GM23248 (cell line): ENCODE results near the gene RICTOR. TPM values are rescaled to one million over a fixed set of nuclear protein-coding genes. Genes with fewer than 3 reads are reported as not detected.

ENCODE experiments used
- DNase-seq: peaks from one replicate; pipeline ENCODE4 v3.0.0-alpha.2; 2015
- H2AFZ ChIP-seq: fragments of 200-600 bp; sonication (generic); 2 replicates; pipeline ENCODE4 v1.6.1; 2016; ENCODE audit warnings: antibody characterized with exemption
- H3F3A ChIP-seq: fragments of 200-600 bp; sonication (generic); 2 replicates; pipeline ENCODE4 v1.6.1; 2016; ENCODE audit warnings: mild to moderate bottlenecking, antibody characterized with exemption, mixed run types; ENCODE audit not compliant: insufficient read depth
- H3K27ac ChIP-seq: fragments of 200-600 bp; sonication (generic); 2 replicates; pipeline ENCODE4 v1.5.1; 2016; ENCODE audit warnings: mild to moderate bottlenecking
- H3K27me3 ChIP-seq: fragments of 200-600 bp; sonication (generic); replicated peaks from 2 replicates; pipeline ENCODE4 v1.6.1; 2016; ENCODE audit warnings: mild to moderate bottlenecking; ENCODE audit not compliant: insufficient read depth
- H3K36me3 ChIP-seq: fragments of 200-600 bp; sonication (generic); 2 replicates; pipeline ENCODE4 v1.6.1; 2016; ENCODE audit warnings: low read depth, mild to moderate bottlenecking
- H3K4me1 ChIP-seq: fragments of 200-600 bp; sonication (generic); 2 replicates; pipeline ENCODE4 v1.6.1; 2016; ENCODE audit warnings: mild to moderate bottlenecking; ENCODE audit not compliant: insufficient read depth
- H3K4me2 ChIP-seq: fragments of 200-600 bp; sonication (generic); one replicate; pipeline ENCODE4 v1.6.1; 2016; ENCODE audit warnings: mild to moderate bottlenecking; ENCODE audit not compliant: unreplicated experiment
- H3K4me3 ChIP-seq: fragments of 200-600 bp; sonication (generic); 2 replicates; pipeline ENCODE4 v1.5.1; 2016; ENCODE audit warnings: mild to moderate bottlenecking
- H3K79me2 ChIP-seq: fragments of 200-600 bp; sonication (generic); 2 replicates; pipeline ENCODE4 v1.6.1; 2016; ENCODE audit warnings: mild to moderate bottlenecking; ENCODE audit not compliant: insufficient read depth
- H3K9ac ChIP-seq: fragments of 200-600 bp; sonication (generic); 2 replicates; pipeline ENCODE4 v1.6.1; 2016; ENCODE audit warnings: mild to moderate bottlenecking
- H3K9me2 ChIP-seq: fragments of 200-600 bp; sonication (generic); 2 replicates; pipeline ENCODE4 v1.6.1; 2016; ENCODE audit warnings: mixed run types, mild to moderate bottlenecking, moderate library complexity; ENCODE audit not compliant: insufficient read depth
- H3K9me3 ChIP-seq: fragments of 200-600 bp; sonication (generic); one replicate; pipeline ENCODE4 v1.6.1; 2017; ENCODE audit warnings: low read depth
- H4K20me1 ChIP-seq: fragments of 200-600 bp; sonication (generic); 2 replicates; pipeline ENCODE4 v1.6.0; 2016; ENCODE audit not compliant: insufficient read depth
- EZH2 ChIP-seq: fragments of 200-600 bp; sonication (generic); IDR thresholded peaks from 2 replicates; pipeline ENCODE4 v1.6.1; 2018; ENCODE audit warnings: antibody characterized with exemption, mild to moderate bottlenecking; ENCODE audit not compliant: insufficient read depth, poor library complexity, severe bottlenecking
- EZH2phosphoT487 ChIP-seq: fragments of 200-600 bp; sonication (generic); IDR thresholded peaks from 2 replicates; pipeline ENCODE4 v1.6.1; 2018; ENCODE audit warnings: antibody characterized with exemption, moderate library complexity, mild to moderate bottlenecking, low read depth; ENCODE audit not compliant: insufficient read depth
- WGBS, 2 experiments: methylation state at CpG; one replicate each; pipeline ENCODE4 v1.1.6; 2015 to 2017; ENCODE audit warnings: low lambda C conversion rate in 2 of 2, low coverage in 1 of 2; ENCODE audit errors: missing lambda C conversion rate in 2 of 2; 5-methylcytosine and 5-hydroxymethylcytosine counted together
- in situ Hi-C: fragments of 300-500 bp; cut with MboI; formaldehyde crosslinking; loops from 2 replicates; pipeline ENCODE4 v1.15.0; 2020
- polyA plus RNA-seq: library from polyadenylated mRNA; unstranded; fragments of >200 nt; fragmentation: Nextera tagmentation; extraction: Ambion mirVana; gene quantifications from 2 replicates; pipeline ENCODE4 v1.2.1, GENCODE V29; 2016
- total RNA-seq: library from RNA; depleted of rRNA; stranded (reverse); fragments of >200 nt; shearing (Covaris generic); gene quantifications from 2 replicates; pipeline ENCODE4 v1.2.3, GENCODE V29; 2014

Gene RICTOR
- total and polyA plus RNA-seq, 2 experiments from 2014 or later = 5.7 to 12.5 TPM

DNA sequence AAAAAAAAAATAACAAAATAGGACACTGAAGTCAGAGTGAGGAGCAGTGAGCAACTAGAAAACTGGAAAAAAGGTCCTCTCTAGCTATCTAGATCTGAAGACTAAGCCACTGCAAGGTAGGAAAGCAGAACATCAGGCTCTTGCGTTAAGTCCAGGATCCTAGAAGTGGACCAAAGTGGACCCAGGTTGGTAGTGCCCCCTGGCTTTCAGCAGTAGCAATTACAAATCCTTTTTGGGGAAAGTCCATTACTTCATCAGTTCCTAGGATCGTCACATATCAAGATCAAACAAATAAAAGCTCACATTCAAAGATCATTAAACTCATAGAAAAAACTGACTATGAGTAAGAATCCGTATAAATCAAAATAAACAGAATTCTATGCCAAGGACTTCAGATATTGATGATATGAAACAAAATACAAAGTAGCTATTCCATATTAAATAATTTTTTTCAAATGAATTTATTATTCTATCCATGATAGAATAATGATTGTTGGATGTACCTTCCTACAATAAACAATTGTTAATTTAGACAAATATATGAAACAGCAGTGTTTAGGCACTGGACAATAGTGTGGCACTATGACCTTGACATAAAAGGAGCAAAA lies 6.5 kb upstream of the RICTOR start:
- H3K4me3 ChIP-seq = no peak overlapping the region
- no peaks in the 10 kb centered on the region for H4K20me1 ChIP-seq
- H3K79me2 ChIP-seq = no peaks in the 10 kb centered on the region
- H3F3A ChIP-seq = peaks cover 17% of the 10 kb centered on the region; the same call in 1 of the 2 replicates
- H3K4me1 ChIP-seq = peaks cover 10% of the 10 kb centered on the region; the same call in 1 of the 2 replicates
- no peak overlapping the region for H3K27ac ChIP-seq
- TF ChIP-seq EZH2 (no peak), EZH2phosphoT487 (no peak)
- peak overlapping the region; percentile 49; the same call in 1 of the 2 replicates for H2AFZ ChIP-seq
- H3K36me3 ChIP-seq = no peaks in the 10 kb centered on the region
- no peaks in the 10 kb centered on the region for H3K9me3 ChIP-seq
- WGBS, 2 experiments = 4 to 10% methylated on average over 3 of the region's 3 CpGs
- DNase-seq = peak; percentile 85
- no peak overlapping the region for H3K4me2 ChIP-seq
- H3K27me3 ChIP-seq = no peaks in the 10 kb centered on the region
- in situ Hi-C loops = no loop called here
- H3K9me2 ChIP-seq = no peaks in the 10 kb centered on the region
- H3K9ac ChIP-seq = no peak overlapping the region

DNA sequence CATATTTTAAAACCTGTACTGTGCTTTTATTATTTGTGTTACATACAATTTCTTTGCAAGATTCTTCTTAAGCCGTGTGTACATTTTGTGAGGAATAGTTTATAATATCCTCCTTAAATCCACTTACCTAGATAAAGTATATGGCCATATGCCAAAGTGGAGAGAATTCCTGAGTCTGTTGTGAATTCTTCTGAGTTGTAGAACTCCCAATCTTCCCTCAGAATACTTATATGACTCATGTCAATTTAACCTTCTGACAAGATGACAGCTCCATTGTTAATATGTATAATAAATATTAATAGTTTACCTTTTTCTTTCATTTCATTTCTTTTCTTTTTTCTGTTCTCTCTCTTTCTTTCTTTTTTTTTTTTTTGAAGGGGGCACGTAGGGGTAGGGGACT lies 6.0 kb upstream of the RICTOR start:
- WGBS, 2 experiments = 82 to 93% methylated on average over 2 of the region's 2 CpGs
- no peak for DNase-seq
- Histone ChIP-seq H3K4me3 (no peak overlapping the region), H3F3A (peaks cover 17% of the 10 kb centered on the region; the same call in 1 of the 2 replicates), H4K20me1 (no peaks in the 10 kb centered on the region), H3K27ac (no peak overlapping the region), H3K27me3 (no peaks in the 10 kb centered on the region), H3K79me2 (peaks cover 3% of the 10 kb centered on the region; the same call in 1 of the 2 replicates), H3K4me1 (peaks cover 15% of the 10 kb centered on the region; the same call in 1 of the 2 replicates), H3K4me2 (no peak overlapping the region), H2AFZ (no peak overlapping the region), H3K9me3 (no peaks in the 10 kb centered on the region), H3K9ac (no peak overlapping the region), H3K36me3 (no peaks in the 10 kb centered on the region), H3K9me2 (no peaks in the 10 kb centered on the region)
- in situ Hi-C loops = no loop called here
- TF ChIP-seq EZH2 = no peak
- TF ChIP-seq EZH2phosphoT487 = no peak

DNA sequence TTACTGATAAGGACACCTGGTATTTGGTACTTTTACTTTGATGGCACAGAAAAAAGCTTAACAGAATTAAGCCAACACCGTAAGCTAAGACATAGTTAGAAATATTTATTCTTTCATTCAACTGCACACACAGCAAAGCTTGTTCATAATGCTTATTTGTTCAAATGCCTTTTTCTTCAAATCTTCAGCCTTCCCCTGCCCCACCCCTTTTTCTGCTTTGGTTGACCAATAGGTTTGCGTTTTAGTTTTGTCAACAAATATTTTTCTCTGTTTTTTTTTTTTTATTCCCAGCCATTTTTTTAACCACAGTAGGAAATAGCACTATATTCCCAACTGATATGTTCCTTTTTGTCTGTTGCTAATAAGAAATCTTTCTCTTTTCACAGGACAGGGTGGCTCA lies 4.9 kb upstream of the RICTOR start:
- Histone ChIP-seq H4K20me1 (no peaks in the 10 kb centered on the region), H3K4me1 (peaks cover 15% of the 10 kb centered on the region; the same call in 1 of the 2 replicates), H2AFZ (no peak overlapping the region), H3K36me3 (no peaks in the 10 kb centered on the region), H3K79me2 (peaks cover 3% of the 10 kb centered on the region; the same call in 1 of the 2 replicates), H3F3A (peaks cover 17% of the 10 kb centered on the region; the same call in 1 of the 2 replicates), H3K9me2 (no peaks in the 10 kb centered on the region), H3K27me3 (no peaks in the 10 kb centered on the region), H3K4me2 (no peak overlapping the region), H3K9ac (no peak overlapping the region), H3K27ac (no peak overlapping the region), H3K9me3 (no peaks in the 10 kb centered on the region), H3K4me3 (no peak overlapping the region)
- TF ChIP-seq EZH2 (no peak), EZH2phosphoT487 (no peak)
- WGBS, 2 experiments = 81 to 92% methylated on average over 2 of the region's 2 CpGs
- no peak for DNase-seq
- in situ Hi-C loops = no loop called here

DNA sequence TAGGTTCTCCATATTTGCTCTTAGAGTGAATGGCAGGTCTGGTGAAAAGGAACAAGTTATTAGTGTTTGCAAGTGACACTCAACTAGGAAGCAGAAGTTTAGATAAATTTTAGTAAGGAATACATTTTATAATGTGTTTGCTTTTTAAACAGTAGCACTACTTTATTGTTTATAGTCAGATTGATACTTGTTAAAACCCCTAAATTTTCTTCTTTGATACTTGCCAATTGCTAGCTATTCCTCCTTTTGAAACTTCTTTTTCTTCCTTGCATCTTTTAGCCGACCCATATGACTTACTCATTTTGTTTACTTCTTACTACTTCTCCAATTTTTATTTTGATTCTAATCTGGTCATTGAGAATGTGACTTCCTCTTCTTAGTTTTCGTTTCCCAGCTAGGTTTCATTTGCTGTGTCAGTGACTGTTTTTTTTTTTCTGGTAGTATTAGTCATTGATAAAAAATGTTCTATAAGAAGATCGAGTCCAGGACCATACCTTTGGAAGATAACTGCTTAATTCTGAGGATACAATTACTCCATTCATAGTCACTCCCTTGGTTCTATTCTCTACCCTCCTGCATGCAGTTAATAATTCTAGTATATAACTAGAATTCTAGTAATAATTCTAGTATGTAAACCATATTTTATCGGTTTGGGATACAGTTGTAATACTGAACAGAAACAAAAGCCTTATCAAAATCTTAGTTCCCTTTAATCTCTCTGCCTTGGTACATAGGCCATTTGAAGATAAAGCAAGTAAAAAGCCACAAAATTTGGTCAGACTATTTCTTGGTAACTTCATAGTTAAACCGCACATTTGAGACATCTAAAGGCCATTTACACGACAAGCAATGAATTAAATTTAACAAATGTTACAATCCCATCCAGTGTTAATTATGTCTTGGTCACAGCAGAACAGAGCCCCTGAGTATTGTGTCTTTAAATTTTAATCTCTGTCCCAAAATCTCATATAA lies 2.8 kb upstream of the RICTOR start:
- H3K36me3 ChIP-seq = no peaks in the 10 kb centered on the region
- peak; percentile 51 for DNase-seq
- peaks cover 20% of the 10 kb centered on the region for H3K79me2 ChIP-seq
- H3K9me2 ChIP-seq = no peaks in the 10 kb centered on the region
- no peaks in the 10 kb centered on the region for H3K9me3 ChIP-seq
- H3K4me3 ChIP-seq = peak overlapping the region; percentile 32
- in situ Hi-C loops = no loop called here
- peak overlapping the region; percentile 71 for H3K4me2 ChIP-seq
- peak overlapping the region; percentile 8; the same call in 1 of the 2 replicates for H3K9ac ChIP-seq
- 43 to 44% methylated on average over 6 of the region's 6 CpGs for WGBS, 2 experiments
- H2AFZ ChIP-seq = peak overlapping the region; percentile 69
- H3K27me3 ChIP-seq = no peaks in the 10 kb centered on the region
- H4K20me1 ChIP-seq = no peaks in the 10 kb centered on the region; the same call in 1 of the 2 replicates
- no peak for TF ChIP-seq EZH2phosphoT487
- no peak for TF ChIP-seq EZH2
- peaks cover 17% of the 10 kb centered on the region; the same call in 1 of the 2 replicates for H3F3A ChIP-seq
- H3K27ac ChIP-seq = 0 out of 2 replicates have a peak overlapping the region, but pooled peaks have one; percentile 6
- H3K4me1 ChIP-seq = peaks cover 25% of the 10 kb centered on the region; the same call in 1 of the 2 replicates
